T-helper 2 cell treated with Interferon-gamma antibody and Interleukin-4, amounts not matched to agents 5 μg/mL and 100 μg/mL, for 36 hours (primary cell): Measurements from ENCODE around the gene LIPA.
"Not testable (repeated sequence)": the region's sequence is repeated elsewhere in the genome, so short reads cannot be mapped to it uniquely, and the experiment has no call there.

Experiments used
- DNase-seq: peaks from one replicate; pipeline ENCODE4 v3.0.0; 2021; ENCODE audit warnings: low spot score
- H3K27ac Mint-ChIP-seq: one replicate; pipeline ENCODE4 v1.8.0; 2021; ENCODE audit warnings: mild to moderate bottlenecking, mixed read lengths
- H3K27me3 Mint-ChIP-seq: one replicate; pipeline ENCODE4 v1.8.0; 2021; ENCODE audit warnings: low read depth, mixed read lengths
- H3K36me3 Mint-ChIP-seq: one replicate; pipeline ENCODE4 v1.8.0; 2021; ENCODE audit warnings: low read depth, mixed read lengths
- H3K4me1 Mint-ChIP-seq: one replicate; pipeline ENCODE4 v1.8.0; 2021; ENCODE audit warnings: low read depth, mixed read lengths
- H3K4me3 Mint-ChIP-seq: one replicate; pipeline ENCODE4 v1.8.0; 2022; ENCODE audit warnings: mild to moderate bottlenecking, moderate library complexity, mixed read lengths
- H3K9me3 Mint-ChIP-seq: one replicate; pipeline ENCODE4 v1.8.0; 2021; ENCODE audit warnings: mixed read lengths

Gene LIPA

DNA sequence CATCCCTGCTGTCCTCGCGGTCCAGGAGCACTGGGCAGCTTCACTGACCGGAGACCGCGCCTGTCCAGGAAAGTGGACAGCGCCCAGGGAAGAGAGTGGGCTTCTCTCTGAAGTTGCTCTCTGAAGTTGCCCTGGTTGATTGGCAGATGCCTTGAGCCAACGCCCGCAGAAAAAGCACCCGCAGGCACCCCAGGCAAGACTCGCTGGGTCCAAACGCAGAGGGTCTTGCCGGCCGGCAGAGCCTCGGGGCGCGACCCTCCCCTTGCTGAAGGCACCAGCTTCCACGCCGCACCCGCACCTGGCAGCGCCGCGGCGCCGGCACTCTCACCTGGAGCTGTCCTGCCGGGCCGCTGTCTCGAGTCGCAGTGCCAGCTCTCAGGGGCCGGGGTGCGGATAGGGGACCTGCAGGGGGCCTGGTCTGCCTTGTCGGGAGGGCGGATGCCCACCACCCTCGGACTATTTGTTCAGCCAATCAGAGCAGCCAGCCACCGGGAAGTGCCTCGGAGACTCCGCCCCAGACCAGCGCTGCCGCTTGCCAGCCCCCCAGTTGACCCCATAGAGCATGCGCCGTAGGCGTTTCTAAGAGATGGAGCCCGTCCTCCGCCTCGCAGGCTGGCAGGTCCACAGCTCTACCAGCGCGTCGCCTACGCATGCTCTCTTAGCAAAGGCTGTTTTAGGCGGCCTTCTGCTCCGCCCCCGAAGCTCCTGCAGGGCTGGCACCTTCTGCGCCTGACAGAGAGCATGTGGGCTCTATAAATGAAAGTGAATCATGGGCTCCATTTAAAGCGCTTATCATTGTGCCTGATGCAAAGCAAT lies at the start of gene LIPA:
Gene LIPA (minus strand): TSS at position 367 of the 816 bp plus-strand sequence. CDS start 4,127 bp downstream, outside the sequence.
- peak; percentile 90 for DNase-seq
- Mint-ChIP-seq H3K4me1 (peaks cover 17% of the 10 kb centered on the region), H3K27me3 (peaks cover 16% of the 10 kb centered on the region), H3K9me3 (peaks cover 20% of the 10 kb centered on the region), H3K27ac (peak within 1 kb of the TSS; percentile 69), H3K36me3 (peaks cover 6% of the 10 kb centered on the region), H3K4me3 (peak within 1 kb of the TSS; percentile 89)

DNA sequence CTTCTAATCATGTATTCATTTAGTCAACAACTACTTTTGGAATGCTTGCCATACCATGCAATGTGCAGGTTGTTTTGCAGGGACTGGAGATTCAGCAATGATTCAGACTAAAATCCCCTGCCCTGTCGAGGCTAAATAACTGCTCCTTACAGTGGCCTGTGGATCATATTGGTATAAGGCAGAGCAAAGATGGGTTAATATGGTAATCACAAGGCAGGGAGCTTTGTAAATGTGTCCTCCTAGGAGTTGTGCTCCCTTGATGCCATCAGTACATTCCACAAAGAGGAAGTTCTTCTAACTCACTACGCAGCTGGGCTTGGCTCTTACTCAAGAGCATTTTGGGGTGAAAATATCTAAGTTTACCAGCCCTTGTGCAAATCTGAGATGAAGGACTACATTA lies 49.7 kb upstream of the LIPA start:
- Mint-ChIP-seq H3K36me3 (peaks cover 6% of the 10 kb centered on the region), H3K4me1 (peaks cover 24% of the 10 kb centered on the region), H3K27ac (peak overlapping the region; percentile 83), H3K4me3 (peak overlapping the region; percentile 85), H3K9me3 (peaks cover 15% of the 10 kb centered on the region), H3K27me3 (peaks cover 24% of the 10 kb centered on the region)
- DNase-seq, result no peak

- H3K4me1 Mint-ChIP-seq, result peaks cover 31% of the 10 kb centered on the region
Measured at GRCh38 chr10:89299031-89299430, 47.5 kb upstream of the LIPA start.

GRCh38 chr10:89297791-89298190 lies 46.2 kb upstream of the LIPA start:
- Mint-ChIP-seq H3K27me3 (peaks cover 13% of the 10 kb centered on the region), H3K9me3 (peaks cover 15% of the 10 kb centered on the region), H3K4me3 (no peak overlapping the region), H3K4me1 (peaks cover 25% of the 10 kb centered on the region), H3K36me3 (peaks cover 6% of the 10 kb centered on the region), H3K27ac (no peak overlapping the region)
- no peak for DNase-seq

More at GRCh38 chr10:89299031-89299430, 47.5 kb upstream of the LIPA start:
- Mint-ChIP-seq H3K36me3 (peaks cover 6% of the 10 kb centered on the region), H3K27me3 (peaks cover 14% of the 10 kb centered on the region), H3K27ac (no peak overlapping the region), H3K4me3 (no peak overlapping the region), H3K9me3 (peaks cover 15% of the 10 kb centered on the region)
- no peak for DNase-seq

DNA sequence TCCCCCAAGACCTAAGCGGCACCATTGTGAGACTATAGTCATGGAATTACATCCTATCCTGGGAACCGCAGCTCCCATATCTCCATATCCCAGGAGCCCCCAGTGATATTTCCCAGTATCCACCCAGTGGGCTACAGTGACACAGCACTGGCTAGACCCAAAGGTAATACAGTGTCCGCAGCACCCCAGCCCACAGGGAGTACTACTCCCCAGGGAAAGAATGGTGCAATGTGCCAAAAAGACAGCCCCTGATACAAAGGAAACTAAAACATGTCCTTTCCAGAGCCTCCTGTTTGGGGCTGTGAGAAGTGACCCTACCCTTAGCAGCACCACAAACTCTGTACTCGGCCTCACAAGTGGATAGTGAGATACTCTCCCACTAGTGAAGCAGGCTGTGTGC lies 45.8 kb upstream of the LIPA start:
- Mint-ChIP-seq H3K4me3 (no peak overlapping the region), H3K4me1 (peaks cover 21% of the 10 kb centered on the region), H3K36me3 (peaks cover 6% of the 10 kb centered on the region), H3K27ac (no peak overlapping the region), H3K9me3 (peaks cover 15% of the 10 kb centered on the region), H3K27me3 (peaks cover 15% of the 10 kb centered on the region)
- DNase-seq, result no peak

DNA sequence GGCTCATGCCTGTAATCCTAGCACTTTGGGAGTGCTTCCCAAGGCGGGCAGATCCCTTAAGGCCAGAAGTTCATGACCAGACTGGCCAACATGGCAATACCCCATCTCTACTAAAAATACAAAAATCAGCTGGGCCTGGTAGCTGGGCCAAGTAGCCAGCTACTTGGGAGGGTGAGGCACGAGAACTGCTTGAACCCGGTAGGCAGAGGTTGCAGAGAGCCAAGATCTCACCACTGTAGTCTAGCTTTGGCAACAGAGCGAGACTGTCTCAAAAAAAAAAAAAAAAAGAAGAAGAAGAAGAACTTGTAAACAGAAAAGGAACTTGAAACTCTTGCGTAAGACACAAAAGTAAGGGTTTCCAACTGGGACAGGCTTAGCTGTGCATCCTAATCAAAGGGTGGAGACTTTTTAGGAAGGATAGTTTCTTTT lies 44.7 kb upstream of the LIPA start:
- no peak for DNase-seq
- Mint-ChIP-seq H3K36me3 (peaks cover 6% of the 10 kb centered on the region), H3K27ac (no peak overlapping the region), H3K4me1 (peaks cover 10% of the 10 kb centered on the region), H3K4me3 (no peak overlapping the region), H3K27me3 (peaks cover 20% of the 10 kb centered on the region), H3K9me3 (peaks cover 15% of the 10 kb centered on the region)

- peaks cover 20% of the 10 kb centered on the region for H3K27me3 Mint-ChIP-seq
- H3K4me3 Mint-ChIP-seq, result no peak overlapping the region
- peaks cover 6% of the 10 kb centered on the region for H3K4me1 Mint-ChIP-seq
- no peak for DNase-seq
- H3K27ac Mint-ChIP-seq, result no peak overlapping the region
- H3K36me3 Mint-ChIP-seq, result peaks cover 3% of the 10 kb centered on the region
- peaks cover 15% of the 10 kb centered on the region for H3K9me3 Mint-ChIP-seq
Measured at GRCh38 chr10:89295597-89295996, 44.0 kb upstream of the LIPA start.

DNA sequence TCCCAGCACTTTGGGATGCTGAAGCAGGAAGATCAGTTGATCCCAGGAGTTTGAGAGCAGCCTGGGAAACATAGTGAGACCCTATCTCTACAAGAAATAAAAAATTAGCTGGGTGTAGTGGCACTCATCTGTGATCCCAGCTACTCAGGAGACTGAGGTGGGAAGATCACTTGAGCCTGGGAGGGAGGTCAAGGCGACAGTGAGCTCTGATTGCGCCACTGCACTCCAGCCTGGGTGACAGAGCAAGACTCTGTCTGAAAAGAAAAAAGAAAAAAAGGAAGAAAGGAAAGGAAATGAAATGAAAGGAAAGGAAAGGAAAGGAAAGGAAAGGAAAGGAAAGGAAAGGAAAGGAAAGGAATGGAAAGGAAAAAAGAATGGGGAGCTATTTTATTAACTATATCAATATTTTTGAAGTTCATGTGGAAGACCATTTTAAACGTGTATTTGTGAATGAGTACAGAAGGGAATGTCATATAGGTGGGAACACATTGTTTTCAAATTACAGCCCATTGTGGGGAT lies 43.2 kb upstream of the LIPA start:
- Mint-ChIP-seq H3K9me3 (peaks cover 13% of the 10 kb centered on the region), H3K36me3 (peaks cover 3% of the 10 kb centered on the region), H3K27ac (no peak overlapping the region), H3K4me1 (peaks cover 6% of the 10 kb centered on the region), H3K4me3 (no peak overlapping the region), H3K27me3 (peaks cover 20% of the 10 kb centered on the region)
- no peak for DNase-seq

DNA sequence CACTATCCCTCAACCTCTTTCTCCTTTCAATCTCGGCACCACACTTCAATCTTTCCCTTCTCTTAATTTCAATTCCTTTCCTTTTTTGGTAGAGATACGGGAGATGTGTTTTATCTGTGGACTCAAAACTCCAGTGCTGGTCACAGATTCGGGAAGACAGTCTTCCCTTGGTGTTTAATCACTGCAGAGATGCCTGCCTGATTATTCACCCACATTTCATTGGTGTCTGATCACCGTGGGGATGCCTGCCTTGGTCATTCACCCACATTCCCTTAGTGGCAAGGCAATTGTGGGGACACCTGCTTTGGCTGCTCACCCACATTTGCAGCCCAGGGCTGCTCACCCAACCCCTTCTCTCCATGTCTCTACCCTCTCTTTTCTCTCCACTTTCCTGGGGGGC lies 33.7 kb upstream of the LIPA start:
- not testable (repeated sequence) for H3K27ac Mint-ChIP-seq, H3K4me1 Mint-ChIP-seq, DNase-seq, H3K9me3 Mint-ChIP-seq, H3K36me3 Mint-ChIP-seq, H3K4me3 Mint-ChIP-seq
- peaks cover 27% of the 10 kb centered on the region for H3K27me3 Mint-ChIP-seq

GRCh38 chr10:89284711-89285110 lies 33.1 kb upstream of the LIPA start:
- not testable (repeated sequence) for H3K4me1 Mint-ChIP-seq, H3K36me3 Mint-ChIP-seq, H3K9me3 Mint-ChIP-seq, DNase-seq, H3K27ac Mint-ChIP-seq, H3K4me3 Mint-ChIP-seq
- peaks cover 27% of the 10 kb centered on the region for H3K27me3 Mint-ChIP-seq

- H3K27ac Mint-ChIP-seq, result no peak overlapping the region
- H3K27me3 Mint-ChIP-seq, result peaks cover 30% of the 10 kb centered on the region
- no peak for DNase-seq
- no peak overlapping the region for H3K4me3 Mint-ChIP-seq
- no peaks in the 10 kb centered on the region for H3K4me1 Mint-ChIP-seq
- no peaks in the 10 kb centered on the region for H3K9me3 Mint-ChIP-seq
- H3K36me3 Mint-ChIP-seq, result no peaks in the 10 kb centered on the region
Measured at GRCh38 chr10:89283936-89284475, 32.4 kb upstream of the LIPA start.

- H3K4me3 Mint-ChIP-seq, result no peak overlapping the region
- no peaks in the 10 kb centered on the region for H3K36me3 Mint-ChIP-seq
- peaks cover 34% of the 10 kb centered on the region for H3K27me3 Mint-ChIP-seq
- no peaks in the 10 kb centered on the region for H3K4me1 Mint-ChIP-seq
- no peaks in the 10 kb centered on the region for H3K9me3 Mint-ChIP-seq
- H3K27ac Mint-ChIP-seq, result no peak overlapping the region
- DNase-seq, result no peak
Measured at GRCh38 chr10:89283025-89283935, 31.7 kb upstream of the LIPA start.

GRCh38 chr10:89281606-89282395 lies 30.2 kb upstream of the LIPA start:
- no peaks in the 10 kb centered on the region for H3K36me3 Mint-ChIP-seq
- H3K4me1 Mint-ChIP-seq, result no peaks in the 10 kb centered on the region
- peaks cover 47% of the 10 kb centered on the region for H3K27me3 Mint-ChIP-seq
- no peak overlapping the region for H3K27ac Mint-ChIP-seq
- DNase-seq, result no peak
- H3K9me3 Mint-ChIP-seq, result no peaks in the 10 kb centered on the region
- no peak overlapping the region for H3K4me3 Mint-ChIP-seq
